ENCODE results near the gene RNF14. TPM values are rescaled to one million over a fixed set of nuclear protein-coding genes. Genes with fewer than 3 reads are reported as not detected.

RNF14 gene
- total and polyA plus RNA-seq, 10 of the 15 experiments (the other 5 are each of a cell fraction or from before 2014, with no cell fraction given) = 13.2 to 41.8 (median 28.3) TPM

DNA sequence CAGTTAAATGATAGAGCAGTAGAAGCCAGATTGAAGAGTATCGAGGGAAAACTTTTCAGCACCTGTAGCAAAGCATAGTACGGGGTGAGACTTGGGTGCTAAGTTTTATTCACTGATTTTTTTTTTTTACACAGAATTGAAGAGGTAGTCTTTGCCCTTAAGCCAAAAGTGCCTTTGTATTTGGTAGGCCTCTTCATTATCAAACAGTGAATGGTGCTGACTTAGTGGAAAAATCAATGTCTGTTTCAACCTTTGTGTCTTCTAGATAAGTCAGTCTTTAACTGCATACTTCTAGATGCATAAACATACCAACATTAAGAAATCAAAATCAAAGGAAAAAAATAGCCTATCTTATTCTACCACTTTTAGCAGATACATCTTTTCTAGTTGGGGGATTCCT lies 13.7 kb downstream of the RNF14 start:
- BruUV-seq (replicated peaks) = no TSS peak
- H3K27ac ChIP-seq (ENCODE audit: control insufficient read depth, insufficient read depth) = no peak overlapping the region
- ChIA-PET CTCF (no interaction called here), RAD21 (ENCODE audit: unreplicated experiment) (no interaction called here), SMC1A (ENCODE audit: uncharacterized antibody, unreplicated experiment) (no interaction called here), POLR2A (no interaction called here)
- in situ Hi-C loops (cut with MboI) (no loop called here), intact Hi-C loops (cut with micrococcal nuclease; ENCODE audit: unreplicated experiment) (no loop called here)
- H3K27me3 ChIP-seq (replicated peaks in 1 of 2; ENCODE audit: control insufficient read depth in 2 of 2, insufficient read depth in 2 of 2, low read length in 1 of 2) = no peaks in the 10 kb centered on the region
- DNase-seq (ENCODE audit: low read depth, low spot score) = no peak
- peaks cover 2 to 19% of the 10 kb centered on the region in 2 experiments for H3K36me3 ChIP-seq (ENCODE audit: control insufficient read depth in 2 of 2, insufficient read depth in 2 of 2, low read length in 1 of 2)
- no peak overlapping the region for H3K4me2 ChIP-seq (ENCODE audit: control insufficient read depth, insufficient read depth)
- TF ChIP-seq, protein P1, sequence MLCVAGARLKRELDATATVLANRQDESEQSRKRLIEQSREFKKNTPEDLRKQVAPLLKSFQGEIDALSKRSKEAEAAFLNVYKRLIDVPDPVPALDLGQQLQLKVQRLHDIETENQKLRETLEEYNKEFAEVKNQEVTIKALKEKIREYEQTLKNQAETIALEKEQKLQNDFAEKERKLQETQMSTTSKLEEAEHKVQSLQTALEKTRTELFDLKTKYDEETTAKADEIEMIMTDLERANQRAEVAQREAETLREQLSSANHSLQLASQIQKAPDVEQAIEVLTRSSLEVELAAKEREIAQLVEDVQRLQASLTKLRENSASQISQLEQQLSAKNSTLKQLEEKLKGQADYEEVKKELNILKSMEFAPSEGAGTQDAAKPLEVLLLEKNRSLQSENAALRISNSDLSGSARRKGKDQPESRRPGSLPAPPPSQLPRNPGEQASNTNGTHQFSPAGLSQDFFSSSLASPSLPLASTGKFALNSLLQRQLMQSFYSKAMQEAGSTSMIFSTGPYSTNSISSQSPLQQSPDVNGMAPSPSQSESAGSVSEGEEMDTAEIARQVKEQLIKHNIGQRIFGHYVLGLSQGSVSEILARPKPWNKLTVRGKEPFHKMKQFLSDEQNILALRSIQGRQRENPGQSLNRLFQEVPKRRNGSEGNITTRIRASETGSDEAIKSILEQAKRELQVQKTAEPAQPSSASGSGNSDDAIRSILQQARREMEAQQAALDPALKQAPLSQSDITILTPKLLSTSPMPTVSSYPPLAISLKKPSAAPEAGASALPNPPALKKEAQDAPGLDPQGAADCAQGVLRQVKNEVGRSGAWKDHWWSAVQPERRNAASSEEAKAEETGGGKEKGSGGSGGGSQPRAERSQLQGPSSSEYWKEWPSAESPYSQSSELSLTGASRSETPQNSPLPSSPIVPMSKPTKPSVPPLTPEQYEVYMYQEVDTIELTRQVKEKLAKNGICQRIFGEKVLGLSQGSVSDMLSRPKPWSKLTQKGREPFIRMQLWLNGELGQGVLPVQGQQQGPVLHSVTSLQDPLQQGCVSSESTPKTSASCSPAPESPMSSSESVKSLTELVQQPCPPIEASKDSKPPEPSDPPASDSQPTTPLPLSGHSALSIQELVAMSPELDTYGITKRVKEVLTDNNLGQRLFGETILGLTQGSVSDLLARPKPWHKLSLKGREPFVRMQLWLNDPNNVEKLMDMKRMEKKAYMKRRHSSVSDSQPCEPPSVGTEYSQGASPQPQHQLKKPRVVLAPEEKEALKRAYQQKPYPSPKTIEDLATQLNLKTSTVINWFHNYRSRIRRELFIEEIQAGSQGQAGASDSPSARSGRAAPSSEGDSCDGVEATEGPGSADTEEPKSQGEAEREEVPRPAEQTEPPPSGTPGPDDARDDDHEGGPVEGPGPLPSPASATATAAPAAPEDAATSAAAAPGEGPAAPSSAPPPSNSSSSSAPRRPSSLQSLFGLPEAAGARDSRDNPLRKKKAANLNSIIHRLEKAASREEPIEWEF (IDR thresholded peaks at IDR 0.05; ENCODE audit: insufficient replicate concordance, low read depth, low read length) = no peak
- no peak for TF ChIP-seq JUND (IDR thresholded peaks at IDR 0.05; ENCODE audit: low read depth, low read length)
- no peak for TF ChIP-seq FOXK2 (IDR thresholded peaks at IDR 0.05)
- TF ChIP-seq MYB (IDR thresholded peaks at IDR 0.05; ENCODE audit: borderline replicate concordance, low read depth, low read length) = no peak
- TF ChIP-seq YY1 (IDR thresholded peaks at IDR 0.05; ENCODE audit: low read depth, low read length) = no peak
- no peak for TF ChIP-seq CBX3 (IDR thresholded peaks at IDR 0.05; ENCODE audit: borderline replicate concordance, low read depth)
- no peak for TF ChIP-seq CBX5 (IDR thresholded peaks at IDR 0.05; ENCODE audit: low read depth)
- TF ChIP-seq ZNF592 (IDR thresholded peaks at IDR 0.05) = no peak
- no peak for TF ChIP-seq SRF (IDR thresholded peaks at IDR 0.05; ENCODE audit: low read depth in 2 of 2, low read length in 2 of 2)
- TF ChIP-seq POU2F2 (IDR thresholded peaks at IDR 0.05; ENCODE audit: borderline replicate concordance, low read depth, low read length) = no peak
- TF ChIP-seq USF2 (IDR thresholded peaks at IDR 0.05; ENCODE audit: borderline replicate concordance, low read depth, low read length) = no peak
- no peak overlapping the region for H3K4me3 ChIP-seq
- WGBS (ENCODE audit: insufficient coverage, insufficient replicate concordance, low lambda C conversion rate, missing lambda C conversion rate) = 50% methylated on average over 2 of the region's 2 CpGs
- H4K20me1 ChIP-seq (ENCODE audit: control insufficient read depth, insufficient read depth) = no peaks in the 10 kb centered on the region
- no peak overlapping the region for H2AFZ ChIP-seq (ENCODE audit: control insufficient read depth, low read depth, low read length)
- H3K9me3 ChIP-seq (replicated peaks; ENCODE audit: control insufficient read depth, insufficient read depth, low read length) = no peaks in the 10 kb centered on the region
- H3K9ac ChIP-seq (ENCODE audit: control insufficient read depth, insufficient read depth, low read length) = no peak overlapping the region
- FAIRE-seq = no peak
- no peaks in the 10 kb centered on the region for H3K79me2 ChIP-seq (ENCODE audit: control insufficient read depth, insufficient read depth, low read length)
- H3K4me1 ChIP-seq (ENCODE audit: control insufficient read depth, insufficient read depth, low read length) = no peaks in the 10 kb centered on the region
- no peak for ATAC-seq
